ENCODE results near the gene NDUFS6. TPM values are rescaled to one million over a fixed set of nuclear protein-coding genes. Genes with fewer than 3 reads are reported as not detected.
"Not testable (repeated sequence)": the region's sequence is repeated elsewhere in the genome, so short reads cannot be mapped to it uniquely, and the experiment has no call there.

NDUFS6 gene
- total RNA-seq, 4 donors from 2014 or later, result 28.2 to 62.0 (median 40.3) TPM

GRCh38 chr5:1840741-1841521, 39.7 kb downstream of the NDUFS6 start:
- Histone ChIP-seq H3K27me3 (peaks cover 0 to 23% of the 10 kb centered on the region in 2 donors), H3K27ac (no peak overlapping the region), H3K9me3 (peaks cover 0 to 3% (median 0%) of the 10 kb centered on the region in 4 donors), H3K36me3 (no peaks in the 10 kb centered on the region), H3K4me3 (no peak overlapping the region), H3K4me1 (no peaks in the 10 kb centered on the region)
- no peak for TF ChIP-seq POLR2A (IDR thresholded peaks at IDR 0.05)
- TF ChIP-seq EP300 (IDR thresholded peaks at IDR 0.05), result no peak
- TF ChIP-seq CTCF (IDR thresholded peaks at IDR 0.05), result no peak
- WGBS, 2 donors, result 50 to 56% methylated on average over 27 to 30 of the region's 31 CpGs
- no peak for DNase-seq (ENCODE audit: low spot score in 2 of 2)

- H3K4me1 ChIP-seq, result no peaks in the 10 kb centered on the region
- peaks cover 0 to 4% (median 0%) of the 10 kb centered on the region in 4 donors for H3K9me3 ChIP-seq
- TF ChIP-seq CTCF (IDR thresholded peaks at IDR 0.05) (no peak), EP300 (IDR thresholded peaks at IDR 0.05) (no peak), POLR2A (IDR thresholded peaks at IDR 0.05) (no peak)
- no peak for DNase-seq (ENCODE audit: low spot score in 2 of 2)
- no peak overlapping the region for H3K27ac ChIP-seq
- H3K36me3 ChIP-seq, result no peaks in the 10 kb centered on the region
- peaks cover 0 to 15% of the 10 kb centered on the region in 2 donors for H3K27me3 ChIP-seq
- 73 to 74% methylated on average over 17 of the region's 17 CpGs for WGBS, 2 donors
- no peak overlapping the region for H3K4me3 ChIP-seq
These were observed 41.0 kb downstream of the NDUFS6 start for GRCh38 chr5:1842004-1842819.

- not testable (repeated sequence) for H3K36me3 ChIP-seq; H3K4me3 ChIP-seq; DNase-seq (ENCODE audit: low spot score in 2 of 2); H3K9me3 ChIP-seq; H3K4me1 ChIP-seq; H3K27ac ChIP-seq
- H3K27me3 ChIP-seq, result peaks cover 0 to 11% of the 10 kb centered on the region in 2 donors
- 89 to 93% methylated on average over 10 of the region's 10 CpGs for WGBS, 2 donors
These were observed 42.6 kb downstream of the NDUFS6 start for GRCh38 chr5:1843761-1844160.

GRCh38 chr5:1844708-1845436, 43.7 kb downstream of the NDUFS6 start:
- Histone ChIP-seq H3K36me3 (no peaks in the 10 kb centered on the region), H3K4me1 (no peaks in the 10 kb centered on the region), H3K27ac (no peak overlapping the region), H3K9me3 (peaks cover 0 to 4% (median 0%) of the 10 kb centered on the region in 4 donors), H3K27me3 (peaks cover 0 to 16% of the 10 kb centered on the region in 2 donors), H3K4me3 (no peak overlapping the region)
- WGBS, 2 donors, result 96 to 98% methylated on average over 5 of the region's 5 CpGs
- TF ChIP-seq CTCF (IDR thresholded peaks at IDR 0.05), result no peak
- no peak for TF ChIP-seq POLR2A (IDR thresholded peaks at IDR 0.05)
- TF ChIP-seq EP300 (IDR thresholded peaks at IDR 0.05), result no peak
- DNase-seq (ENCODE audit: low spot score in 2 of 2), result no peak

GRCh38 chr5:1845696-1846095, 44.5 kb downstream of the NDUFS6 start:
- no peaks in the 10 kb centered on the region for H3K4me1 ChIP-seq
- no peak overlapping the region for H3K27ac ChIP-seq
- H3K27me3 ChIP-seq, result peaks cover 0 to 21% of the 10 kb centered on the region in 2 donors
- H3K36me3 ChIP-seq, result no peaks in the 10 kb centered on the region
- no peak for DNase-seq (ENCODE audit: low spot score in 2 of 2)
- WGBS, 2 donors, result 45 to 94% methylated on average over 1 of the region's 1 CpG
- H3K4me3 ChIP-seq, result no peak overlapping the region
- TF ChIP-seq EP300 (IDR thresholded peaks at IDR 0.05) (no peak), POLR2A (IDR thresholded peaks at IDR 0.05) (no peak), CTCF (IDR thresholded peaks at IDR 0.05) (no peak)
- peaks cover 0 to 4% (median 0%) of the 10 kb centered on the region in 4 donors for H3K9me3 ChIP-seq
